ENCODE results near the gene MRPL20. TPM values are rescaled to one million over a fixed set of nuclear protein-coding genes. Genes with fewer than 3 reads are reported as not detected.
"Not testable (repeated sequence)": the region's sequence is repeated elsewhere in the genome, so short reads cannot be mapped to it uniquely, and the experiment has no call there.

The MRPL20 gene
- total and polyA plus RNA-seq, 4 experiments from 2014 or later: 119 to 202 (median 147) TPM

DNA sequence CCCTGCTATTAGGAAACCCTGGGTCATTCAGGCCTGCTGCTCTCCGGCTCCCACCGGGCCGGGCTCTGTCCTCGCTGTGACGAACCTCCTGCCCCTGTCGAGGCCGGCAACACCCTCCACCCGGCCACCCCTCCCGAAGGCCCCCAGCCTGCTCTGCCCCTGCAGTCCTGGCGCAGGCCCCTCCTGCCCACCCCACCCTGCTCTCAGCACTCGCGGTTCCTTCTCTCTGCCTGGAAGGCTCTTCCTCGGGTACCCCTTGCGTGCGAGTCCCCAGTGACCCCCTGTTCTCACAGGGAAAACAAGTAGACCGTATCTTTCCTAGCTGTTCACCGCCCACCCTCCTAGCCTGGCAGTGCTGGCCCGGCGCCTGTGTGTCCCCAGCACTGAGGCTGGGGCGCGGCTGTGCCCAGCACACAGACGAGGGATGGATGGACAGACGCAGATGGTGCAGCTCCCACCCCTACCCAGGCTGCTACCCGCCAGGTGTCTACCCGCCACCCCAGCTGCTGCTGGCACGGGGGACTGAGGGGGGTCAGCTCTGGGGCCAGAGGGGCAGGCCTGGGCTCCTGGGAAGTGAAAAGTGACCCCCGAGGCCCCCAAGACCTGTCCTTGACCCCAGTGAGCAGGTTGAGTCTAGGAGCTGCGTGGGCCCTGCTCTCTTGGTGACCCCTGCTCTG, 25.3 kb upstream of the MRPL20 start:
- H3K4me3 ChIP-seq (ENCODE audit: low read length in 2 of 2): no peak overlapping the region

GRCh38 chr1:1431845-1432273, 24.8 kb upstream of the MRPL20 start:
- POLR2A ChIA-PET (ENCODE audit: partially characterized antibody): no interaction called here
- H3K4me1 ChIP-seq (ENCODE audit: insufficient read depth, low read length): peaks cover 7% of the 10 kb centered on the region

More for the DNA sequence above, 25.3 kb upstream of the MRPL20 start:
- no peak overlapping the region for H3K4me3 Mint-ChIP-seq
- peak in 1 of 5 donors; percentile 9 for DNase-seq
- Histone ChIP-seq H3K27ac (ENCODE audit: low read depth, low read length) (no peak overlapping the region), H3K27me3 (ENCODE audit: insufficient read depth, low read length) (peaks cover 24% of the 10 kb centered on the region), H3K36me3 (ENCODE audit: insufficient read depth, low read length) (no peaks in the 10 kb centered on the region), H3K9me3 (ENCODE audit: control insufficient read depth in 1 of 2, low read length in 2 of 2) (no peaks in the 10 kb centered on the region), H3K4me1 (ENCODE audit: insufficient read depth, low read length) (peaks cover 7% of the 10 kb centered on the region)
- H3K27ac Mint-ChIP-seq: no peak overlapping the region
- peaks cover 14 to 19% of the 10 kb centered on the region in 2 donors for H3K27me3 Mint-ChIP-seq
- ChIA-PET CTCF (ENCODE audit: partially characterized antibody) (no interaction called here), POLR2A (ENCODE audit: partially characterized antibody) (no interaction called here)
- intact Hi-C loops (cut with micrococcal nuclease): no loop called here
- H3K9me3 Mint-ChIP-seq: no peaks in the 10 kb centered on the region
- peaks cover 0 to 13% (median 3%) of the 10 kb centered on the region in 4 donors for H3K4me1 Mint-ChIP-seq
- no peaks in the 10 kb centered on the region for H3K36me3 Mint-ChIP-seq

GRCh38 chr1:1430992-1431844, 24.1 kb upstream of the MRPL20 start:
- DNase-seq: peak in 1 of 5 donors; percentile 24
- no peak overlapping the region for H3K27ac Mint-ChIP-seq

More at GRCh38 chr1:1431845-1432273, 24.8 kb upstream of the MRPL20 start:
- no peak overlapping the region for H3K27ac ChIP-seq (ENCODE audit: low read depth, low read length)
- no peaks in the 10 kb centered on the region for H3K36me3 ChIP-seq (ENCODE audit: insufficient read depth, low read length)
- no peak overlapping the region for H3K27ac Mint-ChIP-seq
- no peaks in the 10 kb centered on the region for H3K9me3 Mint-ChIP-seq
- peaks cover 14 to 19% of the 10 kb centered on the region in 2 donors for H3K27me3 Mint-ChIP-seq
- H3K4me3 ChIP-seq (ENCODE audit: low read length in 2 of 2): no peak overlapping the region
- H3K4me3 Mint-ChIP-seq: no peak overlapping the region
- no peaks in the 10 kb centered on the region for H3K9me3 ChIP-seq (ENCODE audit: control insufficient read depth in 1 of 2, low read length in 2 of 2)
- CTCF ChIA-PET (ENCODE audit: partially characterized antibody): no interaction called here
- peaks cover 0 to 13% (median 3%) of the 10 kb centered on the region in 4 donors for H3K4me1 Mint-ChIP-seq
- no peaks in the 10 kb centered on the region for H3K36me3 Mint-ChIP-seq
- peak in 1 of 5 donors; percentile 9 for DNase-seq
- intact Hi-C loops (cut with micrococcal nuclease): no loop called here
- peaks cover 22% of the 10 kb centered on the region for H3K27me3 ChIP-seq (ENCODE audit: insufficient read depth, low read length)

DNA sequence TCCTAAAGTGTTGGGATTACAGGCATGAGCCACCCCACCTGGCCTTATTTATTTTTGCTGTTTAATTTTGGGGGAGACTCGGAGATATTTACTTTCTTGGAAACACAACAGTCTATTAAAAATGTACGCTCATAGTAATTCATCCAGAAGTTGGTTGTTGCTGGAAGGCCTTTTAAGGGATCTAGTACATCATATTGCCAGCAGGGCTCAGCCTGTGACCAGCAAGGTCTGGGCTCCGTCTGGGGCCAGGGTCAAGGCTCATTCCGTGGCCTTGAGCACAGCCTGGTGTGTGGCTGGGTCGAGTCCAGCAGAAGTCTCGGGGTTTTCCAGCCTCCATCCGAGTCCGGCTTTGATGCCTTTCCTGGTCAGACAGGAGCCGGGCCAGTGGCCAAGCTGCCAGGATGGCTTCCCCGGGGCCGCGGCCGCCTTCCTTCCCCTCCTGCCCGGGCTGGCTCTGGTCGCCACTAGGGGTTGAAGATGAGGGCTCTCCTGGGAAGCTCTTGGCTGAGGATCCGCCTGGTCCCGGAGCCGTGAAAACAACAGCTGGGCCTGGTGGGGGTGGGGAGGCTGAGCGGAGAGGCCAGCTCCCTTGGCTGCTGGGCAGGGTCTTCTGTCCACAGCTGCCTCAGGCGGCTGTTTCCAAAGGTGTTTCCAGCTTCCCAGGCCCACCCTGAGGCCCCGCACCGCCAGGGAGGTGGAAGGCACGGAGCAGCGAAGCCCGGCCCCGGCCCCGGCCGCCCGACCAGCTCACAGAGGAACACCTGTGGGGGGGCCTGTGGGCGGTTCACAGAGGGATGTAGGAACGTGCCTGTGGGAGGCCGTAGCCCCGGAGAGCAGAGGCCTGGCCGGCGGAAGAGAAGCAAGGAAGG, 23.3 kb upstream of the MRPL20 start:
- CTCF ChIA-PET (ENCODE audit: partially characterized antibody): no interaction called here
- no peak overlapping the region for H3K4me3 ChIP-seq (ENCODE audit: low read length in 2 of 2)
- H3K4me1 ChIP-seq (ENCODE audit: insufficient read depth, low read length): no peaks in the 10 kb centered on the region
- H3K4me3 Mint-ChIP-seq: no peak overlapping the region
- H3K9me3 ChIP-seq (ENCODE audit: control insufficient read depth in 1 of 2, low read length in 2 of 2): no peaks in the 10 kb centered on the region
- no peak overlapping the region for H3K27ac Mint-ChIP-seq
- H3K27ac ChIP-seq (ENCODE audit: low read depth, low read length): no peak overlapping the region
- peaks cover 18 to 19% of the 10 kb centered on the region in 2 donors for H3K27me3 Mint-ChIP-seq
- H3K36me3 Mint-ChIP-seq: no peaks in the 10 kb centered on the region
- H3K4me1 Mint-ChIP-seq: peaks cover 0 to 9% (median 3%) of the 10 kb centered on the region in 4 donors
- intact Hi-C loops (cut with micrococcal nuclease): no loop called here
- no peaks in the 10 kb centered on the region for H3K36me3 ChIP-seq (ENCODE audit: insufficient read depth, low read length)
- no peaks in the 10 kb centered on the region for H3K9me3 Mint-ChIP-seq
- peak in 1 of 5 donors; percentile 27 for DNase-seq
- POLR2A ChIA-PET (ENCODE audit: partially characterized antibody): no interaction called here
- H3K27me3 ChIP-seq (ENCODE audit: insufficient read depth, low read length): peaks cover 12% of the 10 kb centered on the region

More at GRCh38 chr1:1430992-1431844, 24.1 kb upstream of the MRPL20 start:
- H3K4me3 Mint-ChIP-seq: no peak overlapping the region
- peaks cover 16 to 19% of the 10 kb centered on the region in 2 donors for H3K27me3 Mint-ChIP-seq
- H3K36me3 Mint-ChIP-seq: no peaks in the 10 kb centered on the region
- Histone ChIP-seq H3K27me3 (ENCODE audit: insufficient read depth, low read length) (peaks cover 16% of the 10 kb centered on the region), H3K4me1 (ENCODE audit: insufficient read depth, low read length) (peaks cover 4% of the 10 kb centered on the region), H3K9me3 (ENCODE audit: control insufficient read depth in 1 of 2, low read length in 2 of 2) (no peaks in the 10 kb centered on the region), H3K27ac (ENCODE audit: low read depth, low read length) (no peak overlapping the region), H3K36me3 (ENCODE audit: insufficient read depth, low read length) (no peaks in the 10 kb centered on the region), H3K4me3 (ENCODE audit: low read length in 2 of 2) (no peak overlapping the region)
- peaks cover 0 to 10% (median 3%) of the 10 kb centered on the region in 4 donors for H3K4me1 Mint-ChIP-seq
- H3K9me3 Mint-ChIP-seq: no peaks in the 10 kb centered on the region
- POLR2A ChIA-PET (ENCODE audit: partially characterized antibody): no interaction called here
- intact Hi-C loops (cut with micrococcal nuclease): no loop called here
- CTCF ChIA-PET (ENCODE audit: partially characterized antibody): no interaction called here

DNA sequence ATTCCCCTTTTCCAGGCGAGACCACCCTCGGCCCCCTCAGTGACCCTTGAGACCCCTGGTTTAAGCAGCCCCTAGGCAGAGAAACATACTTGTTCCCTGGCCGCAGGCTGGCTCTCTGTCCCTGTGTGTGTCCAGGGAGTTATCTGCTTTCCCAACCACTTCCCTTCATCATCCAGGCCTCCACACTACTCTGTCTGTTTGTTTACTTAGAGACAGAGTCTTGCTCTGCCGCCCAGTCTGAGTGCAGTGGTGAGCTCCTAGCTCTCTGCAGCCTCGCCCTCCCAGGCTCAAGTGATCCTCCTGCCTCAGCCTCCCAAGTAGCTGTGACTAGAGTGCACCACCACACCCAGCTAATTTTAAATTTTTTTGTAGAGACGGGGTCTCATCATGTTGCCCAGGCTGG, 22.6 kb upstream of the MRPL20 start:
- Histone ChIP-seq H3K27me3 (ENCODE audit: insufficient read depth, low read length) (peaks cover 7% of the 10 kb centered on the region), H3K27ac (ENCODE audit: low read depth, low read length) (no peak overlapping the region), H3K9me3 (ENCODE audit: control insufficient read depth in 1 of 2, low read length in 2 of 2) (no peaks in the 10 kb centered on the region), H3K4me3 (ENCODE audit: low read length in 2 of 2) (no peak overlapping the region), H3K4me1 (ENCODE audit: insufficient read depth, low read length) (no peaks in the 10 kb centered on the region), H3K36me3 (ENCODE audit: insufficient read depth, low read length) (no peaks in the 10 kb centered on the region)
- peaks cover 0 to 5% (median 2%) of the 10 kb centered on the region in 4 donors for H3K4me1 Mint-ChIP-seq
- peaks cover 18 to 19% of the 10 kb centered on the region in 2 donors for H3K27me3 Mint-ChIP-seq
- no peaks in the 10 kb centered on the region for H3K36me3 Mint-ChIP-seq
- ChIA-PET CTCF (ENCODE audit: partially characterized antibody) (interaction anchor here (1.7 kb wide), 1 partner anchor 12 kb away, joined by 5 read pairs; no protein-coding TSS in a partner anchor), POLR2A (ENCODE audit: partially characterized antibody) (interaction anchor here (0.6 kb wide), 1 partner anchor 22 kb away, joined by 3 read pairs; no protein-coding TSS in a partner anchor)
- H3K27ac Mint-ChIP-seq: no peak overlapping the region
- intact Hi-C loops (cut with micrococcal nuclease): no loop called here
- H3K4me3 Mint-ChIP-seq: peak overlapping the region in 3 of 8 donors; percentile 6 to 39 (median 17)
- H3K9me3 Mint-ChIP-seq: no peaks in the 10 kb centered on the region
- DNase-seq: no peak

- H3K36me3 Mint-ChIP-seq; H3K4me3 Mint-ChIP-seq; H3K36me3 ChIP-seq (ENCODE audit: insufficient read depth, low read length); H3K27ac ChIP-seq (ENCODE audit: low read depth, low read length); H3K27ac Mint-ChIP-seq; H3K9me3 Mint-ChIP-seq; H3K4me1 ChIP-seq (ENCODE audit: insufficient read depth, low read length); H3K4me1 Mint-ChIP-seq; H3K27me3 ChIP-seq (ENCODE audit: insufficient read depth, low read length); H3K9me3 ChIP-seq (ENCODE audit: control insufficient read depth in 1 of 2, low read length in 2 of 2); intact Hi-C loops (cut with micrococcal nuclease); H3K4me3 ChIP-seq (ENCODE audit: low read length in 2 of 2): not testable (repeated sequence)
- ChIA-PET CTCF (ENCODE audit: partially characterized antibody) (interaction anchor here (0.7 to 1.7 kb wide), 3 partner anchors 11 to 276 kb away, joined by 3 to 5 read pairs (median 3); no protein-coding TSS in a partner anchor), POLR2A (ENCODE audit: partially characterized antibody) (interaction anchor here (0.6 kb wide), 1 partner anchor 21 kb away, joined by 3 read pairs; no protein-coding TSS in a partner anchor)
- DNase-seq: peak in 1 of 5 donors; percentile 15
- H3K27me3 Mint-ChIP-seq: peaks cover 18 to 22% of the 10 kb centered on the region in 2 donors
These were observed 21.9 kb upstream of the MRPL20 start for GRCh38 chr1:1428967-1429366.
